Coronary artery (tissue), 2 donors: Measurements from ENCODE around the gene ELMO3.

Source experiments
- DNase-seq: peaks from one replicate; pipeline ENCODE4 v3.0.0-alpha.2; 2017; ENCODE audit warnings: low spot score
- H3K27ac ChIP-seq, 2 donors: fragments of 200-600 bp; sonication (generic); one replicate each; pipeline ENCODE4 v1.5.1; 2016 to 2019
- H3K4me3 ChIP-seq: fragments of 200-600 bp; sonication (generic); 2 replicates; pipeline ENCODE4 v1.5.1; 2016; ENCODE audit warnings: mild to moderate bottlenecking, moderate library complexity
- CTCF ChIP-seq: fragments of 200-600 bp; sonication (generic); IDR thresholded peaks from one replicate; pipeline ENCODE4 v1.5.1; 2019; ENCODE audit warnings: antibody characterized with exemption

The ELMO3 gene

GRCh38 chr16:67206129-67206837 lies 7.4 kb downstream of the ELMO3 start:
- no peak for DNase-seq
- TF ChIP-seq CTCF, result no peak
- no peak overlapping the region for H3K27ac ChIP-seq

GRCh38 chr16:67206838-67207248 lies 7.9 kb downstream of the ELMO3 start:
- H3K4me3 ChIP-seq, result no peak overlapping the region
- TF ChIP-seq CTCF, result no peak
- no peak overlapping the region for H3K27ac ChIP-seq
- no peak for DNase-seq

More at GRCh38 chr16:67206129-67206837, 7.4 kb downstream of the ELMO3 start:
- no peak overlapping the region for H3K4me3 ChIP-seq

GRCh38 chr16:67207249-67208091 lies 8.5 kb downstream of the ELMO3 start:
- no peak for TF ChIP-seq CTCF
- no peak for DNase-seq
- Histone ChIP-seq H3K4me3 (no peak overlapping the region), H3K27ac (no peak overlapping the region)

- no peak for TF ChIP-seq CTCF
- no peak overlapping the region for H3K4me3 ChIP-seq
- DNase-seq, result no peak
- H3K27ac ChIP-seq, result no peak overlapping the region
Observed at GRCh38 chr16:67208154-67208896, 9.4 kb downstream of the ELMO3 start.

DNA sequence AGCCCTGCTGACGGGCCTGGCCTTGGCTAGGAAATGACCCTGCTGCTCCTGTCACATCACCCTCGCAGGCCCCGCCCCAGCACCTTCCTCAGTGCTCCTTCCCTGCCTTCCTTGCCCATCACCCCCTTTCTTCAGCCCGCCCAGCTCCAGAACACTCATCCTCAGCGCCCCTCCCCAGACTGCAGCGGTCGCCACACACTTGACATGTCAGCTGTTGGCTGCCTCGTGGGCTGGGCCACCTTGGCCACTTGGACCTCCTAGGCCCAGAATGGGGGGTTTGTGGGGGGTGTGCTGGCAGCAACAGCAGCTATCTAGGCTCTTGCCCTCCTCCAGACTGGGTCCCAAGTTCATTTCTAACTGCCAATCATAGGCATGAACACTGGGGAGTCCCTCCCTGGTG lies 10.6 kb downstream of the ELMO3 start:
- no peak for TF ChIP-seq CTCF
- Histone ChIP-seq H3K27ac (no peak overlapping the region), H3K4me3 (no peak overlapping the region)
- no peak for DNase-seq

- no peak for TF ChIP-seq CTCF
- Histone ChIP-seq H3K4me3 (no peak overlapping the region), H3K27ac (no peak overlapping the region)
- no peak for DNase-seq
Observed at GRCh38 chr16:67210069-67210937, 11.4 kb downstream of the ELMO3 start.
